Fibroblast of upper back skin (primary cell): ENCODE results near the gene FIBP.
"Not testable (repeated sequence)": the region's sequence is repeated elsewhere in the genome, so short reads cannot be mapped to it uniquely, and the experiment has no call there.

Experiments used
- DNase-seq: peaks from one replicate; pipeline ENCODE4 v3.0.0-alpha.2; 2013

Gene FIBP

DNA sequence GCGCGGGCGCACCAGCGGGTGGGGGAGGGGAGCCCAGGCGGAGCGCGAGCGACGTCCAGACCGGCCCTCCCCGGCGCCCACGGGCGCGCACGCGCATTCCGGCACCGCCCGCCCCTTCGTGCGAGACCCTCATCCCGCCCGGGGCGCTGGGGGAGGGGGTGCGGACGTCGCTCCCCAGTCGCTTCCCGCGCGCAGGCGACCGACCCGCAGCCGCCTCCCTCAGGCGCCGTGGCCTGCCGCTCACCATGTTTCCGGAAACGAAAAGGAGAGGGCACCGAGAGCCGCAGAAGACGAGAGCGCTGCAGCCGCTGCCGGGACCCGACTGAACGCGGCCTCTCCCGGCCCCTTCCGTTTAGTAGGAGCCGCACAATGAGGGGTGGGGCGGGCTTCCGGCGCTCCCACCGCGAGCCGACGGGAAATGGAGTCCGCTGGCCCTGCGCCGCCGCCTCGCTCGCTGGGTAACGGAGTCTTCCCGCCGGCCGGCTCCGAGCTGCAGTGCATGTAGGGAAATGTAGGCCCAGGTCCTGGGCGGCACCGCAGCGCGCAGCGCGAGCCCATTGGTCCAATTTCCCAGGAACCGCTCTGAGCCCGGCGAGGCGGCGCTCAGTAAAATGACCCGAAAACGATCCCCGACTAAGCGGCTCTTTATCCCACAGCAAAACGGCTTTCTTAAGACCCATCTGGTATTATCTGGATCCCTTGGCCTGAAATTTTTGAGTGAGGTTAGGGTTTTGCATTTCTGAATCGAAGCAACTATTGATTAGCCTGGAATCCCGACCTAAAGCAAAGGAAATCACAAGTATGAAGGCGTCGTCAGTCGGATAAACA lies 30.2 kb downstream of the FIBP start, which contains the start of gene CFL1:
Gene CFL1 (minus strand): TSS at position 328 of the 828 bp plus-strand sequence. CDS start 81 bp downstream, at position 247.
- DNase-seq, result peak; percentile 98

DNA sequence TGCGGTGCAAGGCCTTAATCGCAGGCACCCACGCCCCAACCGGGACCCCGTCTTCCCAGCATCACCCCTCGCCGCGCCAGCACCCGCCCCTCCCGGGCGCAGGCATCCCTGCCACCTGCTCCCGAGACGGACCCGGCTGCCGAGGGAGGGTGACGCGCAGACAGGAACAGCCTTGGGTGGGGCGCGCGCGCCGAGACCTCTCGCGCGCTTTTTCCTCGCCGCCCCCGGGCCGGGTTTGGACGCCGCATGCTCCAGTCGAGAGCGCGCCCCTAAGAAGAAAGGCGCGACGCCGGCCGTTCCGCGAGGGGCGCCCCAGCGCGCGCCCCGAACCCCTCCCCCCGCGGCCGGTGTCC lies 30.8 kb downstream of the FIBP start:
- DNase-seq, result no peak

DNA sequence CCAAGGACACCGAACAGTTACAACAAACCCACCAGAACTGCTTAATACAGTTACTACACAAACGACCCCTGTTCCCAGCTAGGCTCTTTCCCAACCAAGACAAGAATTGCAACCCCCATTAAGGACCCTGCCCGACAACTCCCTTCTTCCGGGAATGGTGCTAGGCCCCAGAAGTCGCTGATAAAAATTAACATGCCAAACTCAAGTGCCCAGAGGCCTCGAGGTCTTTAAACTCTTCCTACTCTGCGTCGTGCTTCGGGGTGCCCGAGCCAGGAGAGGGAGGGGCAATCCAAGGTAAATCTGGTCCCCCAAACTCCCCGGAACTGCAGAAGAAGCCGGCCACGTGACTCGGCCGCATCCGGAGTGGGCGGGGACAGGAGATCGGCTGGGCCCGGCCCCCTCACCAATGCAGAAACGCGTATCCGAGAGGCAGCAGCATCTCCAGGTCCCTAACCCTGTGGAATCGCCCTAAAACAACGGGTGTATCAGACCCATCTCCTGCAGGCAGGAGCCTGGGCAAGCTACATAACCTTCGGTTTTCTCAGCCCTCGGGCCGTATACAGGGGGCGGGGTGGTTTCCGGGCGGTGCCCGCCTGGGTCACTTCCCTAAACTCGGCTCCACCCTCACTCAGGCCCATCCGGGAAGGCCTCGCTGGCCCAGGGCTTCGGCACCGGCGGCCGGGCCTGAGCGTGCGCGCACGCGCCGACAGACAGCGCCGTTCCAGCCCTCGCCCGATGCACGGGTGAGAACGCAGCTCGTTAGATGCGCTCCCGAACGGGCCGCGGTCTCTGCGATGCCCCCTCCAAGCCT lies 31.4 kb downstream of the FIBP start:
- no peak for DNase-seq

DNA sequence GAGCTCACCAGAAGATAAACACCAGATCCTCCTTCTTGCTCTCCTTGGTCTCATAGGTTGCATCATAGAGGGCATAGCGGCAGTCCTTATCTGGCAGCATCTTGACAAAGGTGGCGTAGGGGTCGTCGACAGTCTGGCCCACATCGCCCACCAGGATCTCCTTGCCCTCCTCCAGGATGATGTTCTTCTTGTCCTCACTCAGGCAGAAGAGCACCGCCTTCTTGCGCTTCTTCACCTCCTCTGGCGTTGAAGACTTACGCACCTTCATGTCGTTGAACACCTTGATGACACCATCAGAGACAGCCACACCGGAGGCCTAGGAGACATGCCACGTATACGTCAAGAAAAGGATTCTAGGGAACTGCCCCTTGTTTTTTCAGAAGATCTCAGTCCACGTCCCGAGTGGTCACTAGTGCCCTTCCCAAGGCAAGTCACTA lies 32.3 kb downstream of the FIBP start:
- no peak for DNase-seq

DNA sequence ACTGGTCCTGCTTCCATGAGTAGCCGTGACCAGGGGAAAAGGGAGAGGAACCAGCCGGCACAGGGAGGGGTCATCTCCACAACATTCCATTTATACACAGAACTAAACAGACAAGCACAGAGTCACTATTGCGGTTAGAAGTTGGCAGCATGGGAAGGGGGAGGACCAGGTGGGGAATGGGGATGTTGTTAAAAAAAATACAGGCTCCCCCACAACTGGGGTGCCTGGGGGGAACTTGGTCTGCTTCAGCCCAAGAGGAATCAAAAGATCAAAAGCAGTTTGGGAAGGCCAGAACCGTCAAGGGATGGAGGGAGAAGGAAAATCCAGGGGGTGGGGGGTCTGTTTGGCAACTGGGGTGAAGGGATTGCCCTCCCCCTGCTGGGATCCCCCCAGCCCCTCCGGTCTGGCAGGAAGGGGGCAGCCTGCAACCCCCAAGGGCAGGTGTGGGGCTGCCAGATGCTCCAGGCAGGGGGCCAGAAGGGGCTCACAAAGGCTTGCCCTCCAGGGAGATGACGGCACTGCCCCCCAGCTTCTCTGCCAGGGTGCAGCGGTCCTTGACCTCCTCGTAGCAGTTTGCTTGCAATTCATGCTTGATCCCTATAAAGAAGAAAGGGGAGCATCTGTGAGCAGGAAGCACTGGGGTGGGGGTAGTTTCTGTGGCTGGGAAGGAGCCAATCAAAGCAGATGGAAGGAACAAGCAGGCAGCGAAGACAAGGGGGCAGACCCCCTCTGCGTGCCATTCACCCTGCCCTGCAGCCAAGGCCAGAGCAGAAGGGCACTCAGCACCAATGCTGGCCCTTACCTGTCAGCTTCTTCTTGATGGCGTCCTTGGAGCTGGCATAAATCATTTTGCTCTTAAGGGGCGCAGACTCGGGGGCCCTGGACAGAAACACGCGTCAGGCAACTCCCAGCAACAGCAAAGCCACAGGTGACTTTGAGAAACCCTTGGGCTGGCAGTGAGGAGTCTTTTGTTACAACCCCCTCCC lies 33.1 kb downstream of the FIBP start:
- DNase-seq, result no peak

DNA sequence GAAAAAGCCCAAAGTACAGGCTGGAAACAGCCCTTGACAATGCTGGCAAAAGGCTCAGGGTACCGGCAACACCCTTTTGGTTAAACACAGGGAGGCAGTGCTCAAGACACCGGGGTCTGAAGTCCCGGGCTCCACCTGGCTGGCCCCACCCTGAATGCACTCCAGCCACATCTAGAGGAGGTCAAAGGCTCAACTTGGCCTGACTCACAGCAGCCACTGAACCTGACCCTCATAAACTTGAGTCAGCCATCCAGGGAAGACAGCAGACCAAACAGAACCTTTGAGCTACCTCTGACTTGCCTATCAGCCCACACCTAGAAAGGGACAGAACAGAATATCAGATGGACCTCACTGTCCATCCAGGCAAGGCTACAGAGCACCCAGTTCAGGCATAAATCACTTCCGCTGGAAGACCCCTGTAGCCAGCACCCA lies 34.1 kb downstream of the FIBP start:
- DNase-seq, result no peak

DNA sequence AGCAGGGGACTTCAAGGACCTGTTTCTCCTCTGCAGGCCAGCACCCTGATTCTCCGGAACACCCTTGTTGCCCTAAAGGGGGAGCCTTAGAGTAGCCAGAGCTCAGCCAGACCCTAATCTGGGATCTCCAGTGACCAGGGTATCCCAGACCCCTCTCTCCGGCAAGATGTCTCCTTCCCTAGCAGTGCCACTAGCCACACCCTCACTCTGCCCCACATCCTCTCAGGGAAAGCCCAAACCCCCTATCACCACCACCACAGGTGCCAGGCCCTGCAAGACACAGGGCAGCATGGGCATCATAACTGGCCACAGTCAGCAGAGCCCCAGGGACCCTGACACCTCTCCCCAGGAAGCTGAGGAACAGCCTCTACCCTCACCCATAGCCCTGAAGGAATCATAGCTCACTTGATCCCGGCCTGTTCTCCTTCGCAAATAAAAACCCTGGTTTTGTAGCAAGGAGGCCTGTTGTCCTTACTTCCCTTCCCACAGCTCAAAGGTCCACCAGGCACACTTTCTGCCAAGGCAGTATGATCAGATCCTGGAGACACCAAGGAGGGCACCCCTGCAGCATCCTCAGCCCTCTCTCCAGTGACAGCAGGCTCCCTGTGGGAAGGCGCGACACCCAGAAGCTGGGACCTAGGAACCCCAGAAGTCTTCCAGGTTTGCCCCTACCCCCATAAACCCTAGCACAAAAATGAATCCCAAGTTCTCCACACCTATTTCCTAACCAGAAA lies 34.9 kb downstream of the FIBP start:
- no peak for DNase-seq

DNA sequence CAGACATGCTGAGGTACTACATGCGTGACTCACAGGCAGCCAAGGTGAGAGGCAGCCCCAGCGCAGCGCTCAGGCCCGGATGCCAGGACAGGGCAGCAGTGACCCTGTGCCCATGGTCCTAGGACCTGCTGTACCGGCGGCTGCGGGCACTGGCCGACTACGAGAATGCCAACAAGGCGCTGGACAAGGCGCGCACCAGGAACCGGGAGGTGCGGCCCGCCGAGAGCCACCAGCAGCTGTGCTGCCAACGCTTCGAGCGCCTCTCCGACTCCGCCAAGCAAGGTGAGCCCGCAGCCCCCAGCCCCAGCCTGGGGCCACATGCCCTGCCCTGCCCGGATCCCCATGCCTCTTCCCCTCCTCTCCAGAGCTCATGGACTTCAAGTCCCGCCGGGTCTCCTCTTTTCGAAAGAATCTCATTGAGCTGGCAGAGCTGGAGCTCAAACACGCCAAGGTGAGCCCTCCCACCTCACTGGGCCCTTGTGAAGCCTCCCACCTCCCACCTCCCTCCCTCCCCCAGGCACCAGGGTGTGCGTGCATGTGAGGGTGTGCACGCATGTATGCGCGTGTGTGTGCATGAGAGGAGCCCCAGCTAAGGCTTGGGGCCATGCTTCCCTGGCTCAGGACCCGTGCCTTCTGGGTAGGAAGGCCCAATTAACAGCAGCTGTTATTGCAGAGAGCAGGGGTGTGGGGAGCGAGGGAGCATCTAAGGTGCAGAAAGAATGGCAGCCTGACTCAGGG lies 35.6 kb downstream of the FIBP start:
- no peak for DNase-seq

DNA sequence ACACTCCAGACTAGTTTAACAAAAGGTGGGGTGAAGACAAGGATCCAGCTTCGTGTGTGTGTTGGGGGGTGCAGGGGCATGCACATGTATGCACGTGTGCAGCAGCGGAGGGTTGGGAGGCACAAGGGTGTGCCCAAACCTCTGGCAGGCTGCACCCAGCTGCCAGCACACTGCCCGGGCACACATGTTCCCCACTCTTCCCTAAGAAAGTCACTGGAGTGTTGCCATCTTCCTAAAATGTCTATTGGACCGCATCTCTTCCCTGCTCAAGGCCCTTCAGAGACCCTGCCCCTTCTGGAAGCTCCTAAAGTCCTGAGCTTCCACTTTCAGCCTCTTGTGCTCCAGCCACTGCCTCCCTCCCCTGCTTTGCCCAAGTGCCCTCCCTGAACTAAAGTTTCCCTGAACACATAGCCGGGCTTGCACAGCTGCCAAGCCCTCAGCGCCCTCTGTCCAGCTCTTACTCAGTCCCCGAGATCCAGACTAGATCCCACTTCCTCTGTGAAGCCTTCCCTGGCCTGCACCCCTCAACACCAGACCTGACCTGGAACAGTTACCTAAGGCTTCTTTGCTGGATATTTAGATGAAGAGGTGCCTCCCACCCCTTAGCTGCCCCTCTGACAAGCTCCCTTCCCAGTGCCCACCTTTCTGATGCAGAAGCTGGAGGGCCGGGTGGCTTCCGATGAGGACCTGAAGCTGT lies 36.3 kb downstream of the FIBP start:
- DNase-seq, result no peak

DNA sequence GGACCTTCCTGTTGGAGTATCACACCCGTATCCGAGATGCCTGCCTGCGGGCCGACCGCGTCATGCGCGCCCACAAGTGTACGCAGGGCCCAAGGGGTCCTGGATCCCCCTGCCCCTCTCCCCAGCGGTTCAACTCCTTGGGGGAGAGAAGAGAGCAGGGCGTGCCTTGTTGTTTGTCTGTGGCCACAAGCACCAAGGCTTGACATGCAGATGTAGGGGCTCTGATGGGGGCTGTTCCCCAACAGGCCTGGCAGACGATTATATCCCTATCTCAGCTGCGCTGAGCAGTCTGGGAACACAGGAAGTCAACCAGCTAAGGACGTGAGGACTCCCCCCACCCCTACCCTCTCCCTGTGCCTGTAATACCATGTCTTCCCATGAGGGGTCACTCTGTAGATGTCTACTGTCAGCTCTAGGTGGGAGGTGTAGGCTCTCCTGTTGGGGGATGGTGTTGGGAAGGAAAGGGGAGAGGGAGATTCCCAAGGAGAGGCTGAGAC lies 37.1 kb downstream of the FIBP start:
- no peak for DNase-seq

DNA sequence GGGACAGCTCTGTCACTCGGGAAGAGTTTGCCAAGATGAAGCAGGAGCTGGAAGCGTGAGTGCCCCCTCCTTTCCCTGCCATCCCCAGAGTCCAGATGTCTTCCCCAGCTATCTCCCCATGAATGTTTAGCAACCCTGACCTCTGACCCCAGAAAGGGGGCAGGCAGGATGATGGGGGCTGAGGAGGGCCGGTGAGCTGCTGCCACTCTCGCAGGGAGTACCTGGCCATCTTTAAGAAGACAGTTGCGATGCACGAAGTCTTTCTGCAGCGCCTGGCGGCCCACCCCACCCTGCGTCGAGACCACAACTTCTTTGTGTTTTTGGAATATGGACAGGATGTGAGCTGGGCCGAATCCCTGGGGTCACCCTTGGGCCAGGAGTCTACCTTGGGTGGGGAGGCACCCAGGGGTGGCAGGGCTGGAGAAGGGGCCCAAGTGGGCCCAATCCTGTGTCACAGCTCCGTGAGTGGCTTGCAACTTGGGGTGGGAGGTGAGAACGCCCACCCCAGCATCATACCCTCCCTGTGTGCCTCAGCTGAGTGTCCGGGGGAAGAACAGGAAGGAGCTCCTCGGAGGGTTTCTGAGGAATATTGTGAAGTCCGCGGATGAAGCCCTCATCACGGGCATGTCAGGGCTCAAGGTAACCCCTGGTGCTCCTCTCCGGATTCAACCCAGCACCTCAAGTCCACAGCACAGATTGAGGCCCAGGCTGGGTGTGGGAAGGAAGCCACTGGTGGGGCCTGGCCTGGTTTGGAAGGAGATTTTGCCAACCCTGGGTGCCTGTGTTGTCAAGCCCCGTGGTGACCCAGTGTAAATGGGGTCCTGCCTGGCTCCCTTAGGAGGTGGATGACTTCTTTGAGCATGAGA lies 37.8 kb downstream of the FIBP start:
- DNase-seq, result no peak

DNA sequence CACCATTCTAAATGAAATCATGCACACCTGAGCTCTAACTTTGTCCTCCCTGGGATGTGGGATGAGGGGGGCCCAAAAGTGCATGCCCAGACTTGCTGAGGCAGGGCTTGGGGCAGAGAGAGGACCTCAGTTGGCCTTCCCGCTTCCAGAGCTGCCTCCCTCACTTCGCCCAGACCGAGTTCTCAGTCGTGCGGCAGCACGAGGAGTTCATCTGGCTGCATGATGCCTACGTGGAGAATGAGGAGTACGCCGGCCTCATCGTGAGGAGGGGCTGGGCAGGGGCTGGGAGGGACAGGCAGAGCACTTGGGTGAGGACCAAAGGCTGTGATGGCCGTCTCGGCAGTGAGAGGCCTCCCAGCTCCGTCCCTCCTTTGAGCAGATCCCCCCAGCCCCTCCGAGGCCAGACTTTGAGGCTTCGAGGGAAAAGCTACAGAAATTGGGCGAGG lies 38.5 kb downstream of the FIBP start:
- DNase-seq, result no peak

DNA sequence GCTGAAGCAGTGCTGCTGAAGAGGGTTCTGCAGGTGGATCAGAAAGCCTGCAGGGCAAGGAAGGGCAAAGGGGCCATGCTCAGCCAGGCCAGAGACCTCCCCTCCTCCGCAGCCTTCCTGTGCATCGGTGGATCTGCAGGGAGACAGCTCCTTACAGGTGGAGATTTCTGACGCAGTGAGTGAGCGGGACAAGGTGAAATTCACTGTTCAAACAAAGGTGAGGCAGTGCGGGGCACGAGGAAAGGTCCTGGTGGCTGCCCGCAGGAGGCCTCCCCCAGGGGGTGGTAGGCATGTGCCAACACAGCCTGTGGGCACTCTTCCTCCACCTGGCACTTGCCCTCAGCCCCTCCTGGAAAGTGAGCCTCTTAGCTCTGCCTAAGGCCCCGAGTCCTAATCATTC lies 38.9 kb downstream of the FIBP start:
- no peak for DNase-seq

DNA sequence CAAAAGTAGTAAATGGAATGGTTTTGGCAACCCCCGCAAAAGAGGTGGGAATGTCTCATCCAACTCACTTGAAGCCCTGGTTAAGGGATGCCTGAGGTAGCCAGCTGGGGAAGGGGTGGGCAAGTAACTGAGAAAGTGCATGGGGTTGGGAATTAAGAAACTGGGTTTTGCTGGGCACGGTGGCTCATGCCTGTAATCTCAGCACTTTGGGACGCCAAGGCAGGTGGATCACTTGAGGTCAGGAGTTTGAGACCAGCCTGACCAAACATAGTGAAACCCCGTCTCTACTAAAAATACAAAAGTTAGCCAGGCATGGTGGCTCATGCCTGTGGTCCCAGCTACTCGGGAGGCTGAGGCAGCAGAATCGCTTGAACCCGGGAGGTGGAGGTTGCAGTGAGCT lies 39.6 kb downstream of the FIBP start:
- not testable (repeated sequence) for DNase-seq

DNA sequence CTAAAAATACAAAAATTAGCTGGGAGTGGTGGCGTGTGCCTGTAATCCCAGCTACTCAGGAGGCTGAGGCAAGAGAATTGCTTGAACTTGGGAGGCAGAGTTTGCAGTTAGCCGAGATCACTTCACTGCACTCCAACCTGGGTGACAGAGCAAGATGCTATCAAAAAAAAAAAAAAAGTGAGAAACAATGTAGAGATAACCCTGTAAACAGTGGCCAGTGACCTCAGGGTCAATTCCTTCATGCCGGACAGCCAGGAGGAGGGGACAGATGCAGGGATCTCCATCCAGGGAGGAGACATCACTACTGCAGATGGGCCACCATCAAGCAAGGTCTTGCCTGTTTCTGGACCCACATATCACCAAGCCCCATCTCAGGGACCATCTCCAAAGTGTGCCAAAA lies 40.5 kb downstream of the FIBP start:
- DNase-seq, result no peak

DNA sequence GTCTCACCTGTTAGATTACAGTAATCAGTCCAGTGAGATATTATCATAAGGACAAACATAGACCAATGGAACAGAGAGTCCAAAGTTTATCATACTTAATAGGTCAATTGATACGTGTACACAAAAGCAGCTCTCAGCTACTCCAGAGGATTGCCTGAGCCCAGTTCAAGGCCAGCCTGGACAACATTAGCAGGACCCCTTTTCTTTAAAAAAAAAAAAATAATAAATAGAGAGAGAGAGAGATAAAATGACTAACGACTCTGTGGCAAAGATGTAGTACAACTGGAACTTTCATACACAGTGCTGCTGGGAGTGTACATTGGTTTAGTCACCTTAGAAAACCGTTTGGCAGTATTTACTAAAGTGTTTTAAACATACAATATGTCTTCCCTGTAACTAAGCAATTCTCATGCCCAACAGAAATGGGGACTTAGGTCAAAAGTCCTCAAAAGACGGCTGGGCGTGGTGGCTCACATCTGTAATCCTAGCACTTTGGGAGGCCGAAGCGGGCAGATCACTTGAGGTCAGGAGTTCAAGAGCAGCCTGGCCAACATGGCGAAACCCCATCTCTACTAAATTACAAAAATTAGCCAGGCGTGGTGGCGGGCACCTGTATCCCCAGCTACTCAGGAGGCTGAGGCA lies 43.9 kb downstream of the FIBP start:
- DNase-seq, result no peak

DNA sequence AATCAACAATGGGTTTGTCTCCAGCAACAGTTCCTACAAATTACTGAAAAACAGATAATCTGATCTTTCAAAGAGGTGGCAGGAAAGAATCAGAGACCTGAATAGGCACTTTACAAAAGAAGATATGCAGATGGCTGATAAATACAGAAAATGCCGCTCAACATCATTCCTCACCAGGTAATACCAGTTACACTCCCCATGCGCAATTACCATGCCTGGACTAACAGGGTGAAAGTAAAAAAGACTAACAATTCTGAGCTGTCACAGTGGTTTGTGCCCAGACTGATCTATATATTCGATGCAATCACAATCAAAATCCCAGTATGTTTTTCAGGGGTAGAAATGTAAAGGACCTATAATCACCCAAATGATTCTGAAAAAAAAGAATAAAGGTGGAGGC lies 44.5 kb downstream of the FIBP start:
- DNase-seq, result no peak

DNA sequence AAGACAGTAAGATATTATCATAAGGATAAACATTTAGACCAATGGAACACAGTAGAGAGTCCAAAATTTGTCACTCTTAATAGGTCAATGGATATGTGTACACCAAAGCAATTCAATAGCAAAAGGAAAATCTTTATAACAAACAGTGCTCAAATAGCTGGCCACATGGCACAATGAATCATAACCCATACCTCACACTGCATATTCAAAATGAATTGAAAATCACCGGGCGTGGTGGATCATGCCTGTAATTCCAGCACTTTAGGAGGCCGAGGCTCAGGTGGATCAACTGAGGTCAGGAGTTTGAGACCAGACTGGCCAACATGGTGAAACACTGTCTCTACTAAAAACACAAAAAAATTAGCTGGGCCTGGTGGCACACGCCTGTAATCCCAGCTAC lies 46.1 kb downstream of the FIBP start:
- no peak for DNase-seq

DNA sequence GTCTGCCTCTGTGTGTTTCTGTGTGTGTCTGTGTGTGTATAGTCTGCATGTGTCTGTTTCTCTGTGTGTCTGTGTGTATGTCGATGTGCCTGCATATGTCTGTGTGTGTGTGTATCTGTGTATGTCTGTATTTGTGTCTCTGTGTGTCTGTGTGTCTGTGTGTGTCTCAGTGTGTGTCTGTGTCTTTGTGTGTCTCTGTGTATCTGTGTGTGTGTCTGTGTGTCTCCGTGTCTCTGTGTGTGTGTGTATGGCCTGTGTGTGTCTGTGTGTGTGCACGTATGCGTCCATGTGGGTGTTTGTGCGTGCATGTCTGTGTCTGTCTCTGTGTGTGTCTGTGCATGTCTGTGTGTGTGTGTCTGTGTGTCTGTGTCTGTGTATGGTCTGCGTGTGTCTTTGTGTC lies 54.1 kb downstream of the FIBP start:
- DNase-seq, result no peak
